GM12891 (cell line): ENCODE results near the gene DAO.

ENCODE experiments used
- PAX5 ChIP-seq: IDR thresholded peaks from 2 replicates; pipeline ENCODE4 v1.6.1; 2011; ENCODE audit warnings: low read length, moderate library complexity, mild to moderate bottlenecking; ENCODE audit not compliant: insufficient read depth, severe bottlenecking
- POLR2A ChIP-seq: IDR thresholded peaks from 2 replicates; pipeline ENCODE4 v1.6.1; 2011; ENCODE audit warnings: low read depth, low read length, control low read depth
- POLR2AphosphoS5 ChIP-seq: IDR thresholded peaks from 2 replicates; pipeline ENCODE4 v1.6.1; 2011; ENCODE audit warnings: low read depth, low read length, control low read depth
- TAF1 ChIP-seq: IDR thresholded peaks from 2 replicates; pipeline ENCODE4 v1.6.1; 2011; ENCODE audit warnings: low read depth, low read length, control low read depth

DNA sequence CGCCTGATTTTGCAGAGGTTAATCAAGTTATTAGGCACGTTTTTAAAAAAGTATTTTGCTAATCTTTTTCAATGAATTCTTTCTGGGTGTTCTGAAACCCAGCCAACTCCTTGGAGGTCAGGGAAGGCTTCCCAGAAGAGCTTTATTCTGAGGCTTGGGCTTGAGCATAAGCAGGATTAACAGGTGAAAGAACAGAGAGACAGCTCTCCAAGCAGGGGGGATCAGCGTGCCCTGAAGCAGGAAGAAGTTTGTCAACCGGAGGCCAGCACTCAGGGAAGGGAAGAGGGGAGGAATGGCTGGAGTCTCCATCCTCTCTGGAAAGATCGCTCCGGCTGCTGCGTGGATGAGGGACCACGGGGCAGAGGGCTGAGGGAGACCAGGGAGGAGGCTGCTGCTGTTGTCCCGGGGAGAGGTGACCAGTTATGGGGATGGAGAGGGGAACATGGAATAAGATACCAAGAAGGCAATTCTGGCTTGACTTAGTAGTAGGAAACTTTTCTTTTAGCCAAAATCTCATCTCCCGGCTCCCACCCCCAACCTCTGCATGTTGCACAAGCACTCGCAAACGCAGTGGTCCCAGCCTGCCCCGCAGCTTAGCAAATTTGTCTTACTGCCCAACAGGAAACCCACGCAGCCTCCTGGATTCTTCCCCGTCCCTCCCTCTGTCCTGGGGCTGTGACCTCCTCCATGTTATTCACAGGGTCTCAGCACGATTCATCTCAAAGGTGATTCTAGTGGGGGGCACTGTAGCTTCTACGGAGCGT is 21.4 kb upstream of the DAO start:
- no peak for TF ChIP-seq POLR2A
- no peak for TF ChIP-seq PAX5
- no peak for TF ChIP-seq POLR2AphosphoS5
- no peak for TF ChIP-seq TAF1
